ENCODE measurements around the gene RNF151. TPM values are rescaled to one million over a fixed set of nuclear protein-coding genes. Genes with fewer than 3 reads are reported as not detected.

The RNF151 gene
- total and polyA plus RNA-seq, 10 of the 15 experiments (the other 5 are each of a cell fraction or from before 2014, with no cell fraction given), result 0.17 to 0.56 TPM; not detected in 8

DNA sequence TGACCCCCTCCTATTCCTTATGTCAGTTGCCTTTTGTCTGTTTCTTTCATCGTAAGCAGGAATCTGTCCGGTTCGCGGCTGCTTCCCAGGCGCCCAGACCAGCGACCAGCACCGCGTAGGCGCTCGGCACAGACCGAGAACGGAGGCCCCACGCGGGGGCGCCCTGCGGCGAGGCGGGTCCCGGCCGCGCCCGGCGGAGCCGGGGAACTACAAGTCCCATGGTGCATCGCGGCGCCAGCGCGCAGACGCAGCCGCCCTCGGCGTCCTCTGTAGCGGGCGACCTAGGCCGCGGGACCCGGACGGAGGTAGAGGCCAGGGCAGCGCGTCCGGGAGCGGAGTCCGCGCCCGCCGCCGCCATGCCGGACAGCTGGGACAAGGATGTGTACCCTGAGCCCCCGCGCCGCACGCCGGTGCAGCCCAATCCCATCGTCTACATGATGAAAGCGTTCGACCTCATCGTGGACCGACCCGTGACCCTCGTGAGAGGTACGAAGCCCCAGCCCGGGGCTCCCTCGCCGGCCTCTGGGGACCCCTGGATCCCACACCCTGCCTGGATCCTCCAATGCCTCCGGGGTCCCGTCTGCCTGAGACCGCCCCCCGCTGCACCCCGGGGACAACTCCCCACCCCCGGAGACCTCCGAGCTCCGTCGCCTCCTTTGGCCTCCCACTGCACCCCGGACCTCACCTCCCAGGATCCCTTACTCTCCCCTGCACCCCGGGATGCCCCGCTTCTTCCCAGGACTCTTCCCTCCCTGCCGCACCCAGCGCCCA, 7.2 kb upstream of the RNF151 start, which contains the start of gene NDUFB10 (continued):
- TF ChIP-seq, protein P1, sequence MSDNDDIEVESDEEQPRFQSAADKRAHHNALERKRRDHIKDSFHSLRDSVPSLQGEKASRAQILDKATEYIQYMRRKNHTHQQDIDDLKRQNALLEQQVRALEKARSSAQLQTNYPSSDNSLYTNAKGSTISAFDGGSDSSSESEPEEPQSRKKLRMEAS (IDR thresholded peaks at IDR 0.05; ENCODE audit: low read depth, low read length), result no peak; the same call in none of the 2 replicates
- TF ChIP-seq CEBPB (IDR thresholded peaks at IDR 0.05; ENCODE audit: borderline replicate concordance in 1 of 2, low read depth in 2 of 2, low read length in 2 of 2), result no peak
- TF ChIP-seq STAT1 (conservative IDR thresholded peaks at IDR 0.05), result 0 out of 2 replicates have a peak, but pooled peaks have one; percentile 95
- TF ChIP-seq HDGF (IDR thresholded peaks at IDR 0.05), result no peak; the same call in 1 of the 2 replicates
- TF ChIP-seq, protein P2, sequence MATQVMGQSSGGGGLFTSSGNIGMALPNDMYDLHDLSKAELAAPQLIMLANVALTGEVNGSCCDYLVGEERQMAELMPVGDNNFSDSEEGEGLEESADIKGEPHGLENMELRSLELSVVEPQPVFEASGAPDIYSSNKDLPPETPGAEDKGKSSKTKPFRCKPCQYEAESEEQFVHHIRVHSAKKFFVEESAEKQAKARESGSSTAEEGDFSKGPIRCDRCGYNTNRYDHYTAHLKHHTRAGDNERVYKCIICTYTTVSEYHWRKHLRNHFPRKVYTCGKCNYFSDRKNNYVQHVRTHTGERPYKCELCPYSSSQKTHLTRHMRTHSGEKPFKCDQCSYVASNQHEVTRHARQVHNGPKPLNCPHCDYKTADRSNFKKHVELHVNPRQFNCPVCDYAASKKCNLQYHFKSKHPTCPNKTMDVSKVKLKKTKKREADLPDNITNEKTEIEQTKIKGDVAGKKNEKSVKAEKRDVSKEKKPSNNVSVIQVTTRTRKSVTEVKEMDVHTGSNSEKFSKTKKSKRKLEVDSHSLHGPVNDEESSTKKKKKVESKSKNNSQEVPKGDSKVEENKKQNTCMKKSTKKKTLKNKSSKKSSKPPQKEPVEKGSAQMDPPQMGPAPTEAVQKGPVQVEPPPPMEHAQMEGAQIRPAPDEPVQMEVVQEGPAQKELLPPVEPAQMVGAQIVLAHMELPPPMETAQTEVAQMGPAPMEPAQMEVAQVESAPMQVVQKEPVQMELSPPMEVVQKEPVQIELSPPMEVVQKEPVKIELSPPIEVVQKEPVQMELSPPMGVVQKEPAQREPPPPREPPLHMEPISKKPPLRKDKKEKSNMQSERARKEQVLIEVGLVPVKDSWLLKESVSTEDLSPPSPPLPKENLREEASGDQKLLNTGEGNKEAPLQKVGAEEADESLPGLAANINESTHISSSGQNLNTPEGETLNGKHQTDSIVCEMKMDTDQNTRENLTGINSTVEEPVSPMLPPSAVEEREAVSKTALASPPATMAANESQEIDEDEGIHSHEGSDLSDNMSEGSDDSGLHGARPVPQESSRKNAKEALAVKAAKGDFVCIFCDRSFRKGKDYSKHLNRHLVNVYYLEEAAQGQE (IDR thresholded peaks at IDR 0.05; ENCODE audit: low read depth, low read length), result no peak
- TF ChIP-seq, protein P3, sequence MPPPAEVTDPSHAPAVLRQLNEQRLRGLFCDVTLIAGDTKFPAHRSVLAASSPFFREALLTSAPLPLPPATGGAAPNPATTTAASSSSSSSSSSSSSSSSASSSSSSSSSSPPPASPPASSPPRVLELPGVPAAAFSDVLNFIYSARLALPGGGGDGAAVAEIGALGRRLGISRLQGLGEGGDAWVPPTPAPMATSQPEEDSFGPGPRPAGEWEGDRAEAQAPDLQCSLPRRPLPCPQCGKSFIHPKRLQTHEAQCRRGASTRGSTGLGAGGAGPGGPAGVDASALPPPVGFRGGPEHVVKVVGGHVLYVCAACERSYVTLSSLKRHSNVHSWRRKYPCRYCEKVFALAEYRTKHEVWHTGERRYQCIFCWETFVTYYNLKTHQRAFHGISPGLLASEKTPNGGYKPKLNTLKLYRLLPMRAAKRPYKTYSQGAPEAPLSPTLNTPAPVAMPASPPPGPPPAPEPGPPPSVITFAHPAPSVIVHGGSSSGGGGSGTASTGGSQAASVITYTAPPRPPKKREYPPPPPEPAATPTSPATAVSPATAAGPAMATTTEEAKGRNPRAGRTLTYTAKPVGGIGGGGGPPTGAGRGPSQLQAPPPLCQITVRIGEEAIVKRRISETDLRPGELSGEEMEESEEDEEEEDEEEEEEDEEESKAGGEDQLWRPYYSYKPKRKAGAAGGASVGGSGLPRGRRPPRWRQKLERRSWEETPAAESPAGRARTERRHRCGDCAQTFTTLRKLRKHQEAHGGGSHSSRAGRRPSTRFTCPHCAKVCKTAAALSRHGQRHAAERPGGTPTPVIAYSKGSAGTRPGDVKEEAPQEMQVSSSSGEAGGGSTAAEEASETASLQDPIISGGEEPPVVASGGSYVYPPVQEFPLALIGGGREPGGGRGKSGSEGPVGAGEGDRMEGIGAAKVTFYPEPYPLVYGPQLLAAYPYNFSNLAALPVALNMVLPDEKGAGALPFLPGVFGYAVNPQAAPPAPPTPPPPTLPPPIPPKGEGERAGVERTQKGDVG (CRISPR knock-in tag; IDR thresholded peaks at IDR 0.05), result no peak
- TF ChIP-seq RB1 (IDR thresholded peaks at IDR 0.05; ENCODE audit: borderline replicate concordance), result peak; percentile 88; the same call in 1 of the 2 replicates
- TF ChIP-seq BACH1 (IDR thresholded peaks at IDR 0.05; ENCODE audit: borderline replicate concordance), result peak; percentile 72; the same call in 1 of the 2 replicates
- no peak for TF ChIP-seq YBX1 (IDR thresholded peaks at IDR 0.05)
- peak; percentile 59; the same call in 1 of the 3 replicates for TF ChIP-seq POU2F2 (IDR thresholded peaks at IDR 0.05; ENCODE audit: borderline replicate concordance, low read depth, low read length)
- no peak for TF ChIP-seq RBBP5 (conservative IDR thresholded peaks at IDR 0.05)
- TF ChIP-seq, protein P4, sequence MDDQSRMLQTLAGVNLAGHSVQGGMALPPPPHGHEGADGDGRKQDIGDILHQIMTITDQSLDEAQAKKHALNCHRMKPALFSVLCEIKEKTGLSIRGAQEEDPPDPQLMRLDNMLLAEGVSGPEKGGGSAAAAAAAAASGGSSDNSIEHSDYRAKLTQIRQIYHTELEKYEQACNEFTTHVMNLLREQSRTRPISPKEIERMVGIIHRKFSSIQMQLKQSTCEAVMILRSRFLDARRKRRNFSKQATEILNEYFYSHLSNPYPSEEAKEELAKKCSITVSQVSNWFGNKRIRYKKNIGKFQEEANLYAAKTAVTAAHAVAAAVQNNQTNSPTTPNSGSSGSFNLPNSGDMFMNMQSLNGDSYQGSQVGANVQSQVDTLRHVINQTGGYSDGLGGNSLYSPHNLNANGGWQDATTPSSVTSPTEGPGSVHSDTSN (IDR thresholded peaks at IDR 0.05; ENCODE audit: insufficient replicate concordance, low read depth, low read length), result no peak
- peak; percentile 91 for TF ChIP-seq POLR2A (IDR thresholded peaks at IDR 0.05; ENCODE audit: low read depth, low read length)
- TF ChIP-seq SMARCA5 (IDR thresholded peaks at IDR 0.05), result peak; percentile 90; the same call in 1 of the 2 replicates
- TF ChIP-seq JUND (IDR thresholded peaks at IDR 0.05; ENCODE audit: low read depth, low read length), result no peak
- TF ChIP-seq BCL11A (IDR thresholded peaks at IDR 0.05; ENCODE audit: low read depth, low read length), result no peak
- TF ChIP-seq ZSCAN29 (IDR thresholded peaks at IDR 0.05), result 0 out of 2 replicates have a peak, but pooled peaks have one; percentile 20
- no peak for TF ChIP-seq NFXL1 (IDR thresholded peaks at IDR 0.05; ENCODE audit: borderline replicate concordance)
- TF ChIP-seq JUNB (IDR thresholded peaks at IDR 0.05), result no peak
- TF ChIP-seq TCF7 (IDR thresholded peaks at IDR 0.05; ENCODE audit: borderline replicate concordance), result no peak
- TF ChIP-seq CREM (IDR thresholded peaks at IDR 0.05; ENCODE audit: low read depth), result peak; percentile 29; the same call in 1 of the 2 replicates
- TF ChIP-seq KLF5 (IDR thresholded peaks at IDR 0.05; ENCODE audit: partially characterized antibody), result peak; percentile 90
- TF ChIP-seq, protein P5, sequence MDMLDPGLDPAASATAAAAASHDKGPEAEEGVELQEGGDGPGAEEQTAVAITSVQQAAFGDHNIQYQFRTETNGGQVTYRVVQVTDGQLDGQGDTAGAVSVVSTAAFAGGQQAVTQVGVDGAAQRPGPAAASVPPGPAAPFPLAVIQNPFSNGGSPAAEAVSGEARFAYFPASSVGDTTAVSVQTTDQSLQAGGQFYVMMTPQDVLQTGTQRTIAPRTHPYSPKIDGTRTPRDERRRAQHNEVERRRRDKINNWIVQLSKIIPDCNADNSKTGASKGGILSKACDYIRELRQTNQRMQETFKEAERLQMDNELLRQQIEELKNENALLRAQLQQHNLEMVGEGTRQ (IDR thresholded peaks at IDR 0.05; ENCODE audit: borderline replicate concordance, low read depth, low read length), result no peak

All from GM12878 (cell line).